ENCODE results near the gene FHL3. TPM values are rescaled to one million over a fixed set of nuclear protein-coding genes. Genes with fewer than 3 reads are reported as not detected.

Gene FHL3
- total and polyA plus RNA-seq, 9 of the 15 experiments (the other 6 are each of a cell fraction or from before 2014, with no cell fraction given): 6.1 to 144 (median 34.1) TPM

DNA sequence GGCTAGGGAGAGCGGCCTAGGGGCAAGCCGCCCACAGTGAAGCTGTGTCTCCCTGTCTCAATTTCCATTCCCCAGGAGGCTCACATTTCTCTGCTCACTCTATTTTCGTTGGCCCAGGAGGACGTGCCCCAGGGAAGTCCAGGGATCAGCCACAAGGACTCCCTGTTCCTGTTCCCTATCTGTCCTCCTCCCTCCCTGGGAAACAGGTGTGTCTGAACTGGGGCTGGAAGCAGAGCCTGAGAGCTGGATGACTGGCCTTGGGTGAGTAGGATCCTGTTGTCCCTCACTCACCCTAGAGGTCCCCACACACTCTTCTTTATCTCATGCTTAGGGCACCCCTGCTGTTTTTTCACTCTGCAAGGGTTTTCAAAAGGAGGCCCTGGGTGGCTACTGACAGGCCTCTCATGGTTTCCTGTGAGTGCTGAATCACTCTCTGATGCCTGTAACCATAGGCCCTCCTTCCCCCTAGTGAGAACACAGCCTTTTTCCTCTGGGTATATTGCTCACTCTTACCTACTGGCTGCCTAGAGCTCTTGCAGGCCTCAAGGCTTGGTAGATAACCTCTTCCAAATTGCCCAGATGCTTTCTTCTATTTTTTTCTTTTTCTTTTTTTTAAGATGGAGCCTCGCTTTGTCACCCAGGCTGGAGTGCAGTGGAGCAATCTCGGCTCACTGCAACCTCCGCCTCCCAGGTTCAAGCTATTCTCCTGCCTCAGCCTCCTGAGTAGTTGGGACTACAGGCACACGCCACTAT lies 4.0 kb upstream of the FHL3 start (continued):
- no peak for TF ChIP-seq HIVEP1 (CRISPR knock-in tag; IDR thresholded peaks at IDR 0.05)
- TF ChIP-seq PCBP1 (IDR thresholded peaks at IDR 0.05; ENCODE audit: low read depth, low read length, poor library complexity, severe bottlenecking): no peak
- peak; percentile 70 for TF ChIP-seq TRIM28 (IDR thresholded peaks at IDR 0.05)
- no peak for TF ChIP-seq SUPT5H (IDR thresholded peaks at IDR 0.05)
- no peak for TF ChIP-seq FOXK1 (CRISPR knock-in tag; IDR thresholded peaks at IDR 0.05; ENCODE audit: borderline replicate concordance)
- TF ChIP-seq SMAD1 (IDR thresholded peaks at IDR 0.05; ENCODE audit: low read depth, low read length, partially characterized antibody): no peak
- TF ChIP-seq ARID2 (IDR thresholded peaks at IDR 0.05): no peak
- no peak for TF ChIP-seq STAG1 (CRISPR knock-in tag; IDR thresholded peaks at IDR 0.05; ENCODE audit: borderline replicate concordance)
- TF ChIP-seq TAF7 (tag; IDR thresholded peaks at IDR 0.05): no peak; the same call in 1 of the 2 replicates
- TF ChIP-seq MXI1 (IDR thresholded peaks at IDR 0.05; ENCODE audit: low read depth, low read length): peak; percentile 51; the same call in 1 of the 2 replicates
- no peak for TF ChIP-seq PPARD (CRISPR knock-in tag; IDR thresholded peaks at IDR 0.05)
- peak; percentile 94 for TF ChIP-seq ZNF175 (CRISPR knock-in tag; IDR thresholded peaks at IDR 0.05; ENCODE audit: low read depth)
- TF ChIP-seq, protein P1, sequence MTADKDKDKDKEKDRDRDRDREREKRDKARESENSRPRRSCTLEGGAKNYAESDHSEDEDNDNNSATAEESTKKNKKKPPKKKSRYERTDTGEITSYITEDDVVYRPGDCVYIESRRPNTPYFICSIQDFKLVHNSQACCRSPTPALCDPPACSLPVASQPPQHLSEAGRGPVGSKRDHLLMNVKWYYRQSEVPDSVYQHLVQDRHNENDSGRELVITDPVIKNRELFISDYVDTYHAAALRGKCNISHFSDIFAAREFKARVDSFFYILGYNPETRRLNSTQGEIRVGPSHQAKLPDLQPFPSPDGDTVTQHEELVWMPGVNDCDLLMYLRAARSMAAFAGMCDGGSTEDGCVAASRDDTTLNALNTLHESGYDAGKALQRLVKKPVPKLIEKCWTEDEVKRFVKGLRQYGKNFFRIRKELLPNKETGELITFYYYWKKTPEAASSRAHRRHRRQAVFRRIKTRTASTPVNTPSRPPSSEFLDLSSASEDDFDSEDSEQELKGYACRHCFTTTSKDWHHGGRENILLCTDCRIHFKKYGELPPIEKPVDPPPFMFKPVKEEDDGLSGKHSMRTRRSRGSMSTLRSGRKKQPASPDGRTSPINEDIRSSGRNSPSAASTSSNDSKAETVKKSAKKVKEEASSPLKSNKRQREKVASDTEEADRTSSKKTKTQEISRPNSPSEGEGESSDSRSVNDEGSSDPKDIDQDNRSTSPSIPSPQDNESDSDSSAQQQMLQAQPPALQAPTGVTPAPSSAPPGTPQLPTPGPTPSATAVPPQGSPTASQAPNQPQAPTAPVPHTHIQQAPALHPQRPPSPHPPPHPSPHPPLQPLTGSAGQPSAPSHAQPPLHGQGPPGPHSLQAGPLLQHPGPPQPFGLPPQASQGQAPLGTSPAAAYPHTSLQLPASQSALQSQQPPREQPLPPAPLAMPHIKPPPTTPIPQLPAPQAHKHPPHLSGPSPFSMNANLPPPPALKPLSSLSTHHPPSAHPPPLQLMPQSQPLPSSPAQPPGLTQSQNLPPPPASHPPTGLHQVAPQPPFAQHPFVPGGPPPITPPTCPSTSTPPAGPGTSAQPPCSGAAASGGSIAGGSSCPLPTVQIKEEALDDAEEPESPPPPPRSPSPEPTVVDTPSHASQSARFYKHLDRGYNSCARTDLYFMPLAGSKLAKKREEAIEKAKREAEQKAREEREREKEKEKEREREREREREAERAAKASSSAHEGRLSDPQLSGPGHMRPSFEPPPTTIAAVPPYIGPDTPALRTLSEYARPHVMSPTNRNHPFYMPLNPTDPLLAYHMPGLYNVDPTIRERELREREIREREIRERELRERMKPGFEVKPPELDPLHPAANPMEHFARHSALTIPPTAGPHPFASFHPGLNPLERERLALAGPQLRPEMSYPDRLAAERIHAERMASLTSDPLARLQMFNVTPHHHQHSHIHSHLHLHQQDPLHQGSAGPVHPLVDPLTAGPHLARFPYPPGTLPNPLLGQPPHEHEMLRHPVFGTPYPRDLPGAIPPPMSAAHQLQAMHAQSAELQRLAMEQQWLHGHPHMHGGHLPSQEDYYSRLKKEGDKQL (CRISPR knock-in tag; IDR thresholded peaks at IDR 0.05; ENCODE audit: borderline replicate concordance): no peak
- TF ChIP-seq HMBOX1 (IDR thresholded peaks at IDR 0.05): peak; percentile 35; the same call in 1 of the 2 replicates
- no peak for TF ChIP-seq ZNF740 (CRISPR knock-in tag; IDR thresholded peaks at IDR 0.05)
- peak in 1 of 2 experiments; percentile 50; a peak in 1 of 4 replicates for TF ChIP-seq ZNF740 (tag; IDR thresholded peaks at IDR 0.05)
- TF ChIP-seq SMC3 (conservative IDR thresholded peaks at IDR 0.05; ENCODE audit: insufficient read depth, low read depth, low read length): no peak
- TF ChIP-seq NONO (IDR thresholded peaks at IDR 0.05; ENCODE audit: low read depth in 2 of 2, low read length in 1 of 2): no peak
